Hippocampal formation (tissue), 2 donors: Measurements from ENCODE around the gene MTLN.
"Not testable (repeated sequence)": the region's sequence is repeated elsewhere in the genome, so short reads cannot be mapped to it uniquely, and the experiment has no call there.

Experiments used
- DNase-seq, 2 donors: peaks; one replicate each; lab custom pipeline; 2025; lab: John Stamatoyannopoulos, UW

MTLN gene

DNA sequence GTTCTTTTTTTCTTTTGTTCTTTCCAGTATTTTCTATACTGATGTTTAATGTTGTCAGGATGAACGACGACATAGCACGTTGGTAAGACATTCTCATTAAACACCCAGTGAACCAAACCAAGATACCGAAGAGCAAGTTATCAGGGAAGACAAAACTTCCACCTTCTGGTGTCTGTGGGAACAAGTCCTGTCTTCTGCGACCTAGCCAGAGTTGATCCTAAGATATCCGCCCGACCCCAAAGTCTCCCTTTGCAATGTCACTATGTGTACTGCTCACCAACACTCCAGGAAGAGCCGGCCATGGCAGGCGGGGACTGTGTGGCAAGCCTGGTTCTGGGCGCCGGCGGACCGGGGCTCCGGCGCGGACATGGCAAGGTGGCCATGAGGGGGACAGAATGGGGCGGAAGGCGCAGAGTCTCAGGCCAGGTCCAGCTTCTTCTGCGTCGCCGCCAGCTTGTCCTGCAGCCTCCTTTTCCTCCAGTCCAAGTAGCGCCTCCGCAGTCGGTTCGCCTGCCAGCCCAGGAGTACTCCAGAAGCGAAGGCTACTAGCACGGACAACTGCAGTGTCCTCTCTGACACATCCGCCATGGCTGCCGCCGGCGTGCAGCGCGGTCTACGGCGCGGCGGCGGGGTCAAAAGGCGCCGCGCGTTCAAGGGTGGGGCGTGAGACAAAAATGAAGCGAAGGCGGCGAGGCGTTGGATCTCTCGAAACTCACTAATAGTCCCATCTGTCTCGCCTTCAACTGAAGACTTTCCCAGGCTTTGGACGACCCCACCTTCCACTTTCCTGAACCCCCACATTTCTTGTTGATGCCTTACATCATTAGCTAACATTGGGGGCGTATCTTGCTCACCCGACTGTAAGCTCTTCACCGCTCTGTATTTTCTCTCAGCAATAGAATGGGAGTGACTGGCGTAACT lies at the start of gene MTLN:
Gene MTLN, minus strand, starts transcription at position 610 of the 921 bp plus-strand sequence. Its CDS starts 22 bp downstream, at position 588.
- peak; percentile 56 to 65 for DNase-seq

DNA sequence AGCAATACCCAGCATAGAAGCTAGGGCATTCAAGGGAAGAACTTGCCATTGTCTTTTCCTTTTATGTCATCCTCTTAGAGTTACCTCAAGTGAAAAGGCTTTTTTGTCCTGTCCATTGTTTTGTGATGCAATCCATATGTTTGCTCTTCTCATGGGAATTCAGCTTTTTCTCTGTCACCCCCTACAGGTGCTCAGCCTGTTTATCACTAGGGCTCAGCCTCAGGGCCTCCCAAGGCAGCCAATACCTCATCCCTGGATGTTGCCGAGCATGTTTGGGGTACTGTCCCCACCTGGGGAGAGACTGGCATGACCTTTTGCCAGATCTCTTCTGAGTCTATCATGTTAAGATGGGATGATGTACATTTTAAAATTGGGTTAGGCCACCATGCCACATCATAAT lies 49.6 kb upstream of the MTLN start:
- DNase-seq = not testable (repeated sequence)

GRCh38 chr2:110248081-110248795 lies 35.9 kb upstream of the MTLN start:
- not testable (repeated sequence) for DNase-seq

- DNase-seq = not testable (repeated sequence)
Measured at GRCh38 chr2:110245488-110246435, 33.4 kb upstream of the MTLN start.

GRCh38 chr2:110243283-110243682 lies 30.9 kb upstream of the MTLN start:
- DNase-seq = not testable (repeated sequence)

GRCh38 chr2:110234514-110234913 lies 22.2 kb upstream of the MTLN start:
- DNase-seq = not testable (repeated sequence)

- not testable (repeated sequence) for DNase-seq
Measured at GRCh38 chr2:110229886-110230285, 17.5 kb upstream of the MTLN start.

DNA sequence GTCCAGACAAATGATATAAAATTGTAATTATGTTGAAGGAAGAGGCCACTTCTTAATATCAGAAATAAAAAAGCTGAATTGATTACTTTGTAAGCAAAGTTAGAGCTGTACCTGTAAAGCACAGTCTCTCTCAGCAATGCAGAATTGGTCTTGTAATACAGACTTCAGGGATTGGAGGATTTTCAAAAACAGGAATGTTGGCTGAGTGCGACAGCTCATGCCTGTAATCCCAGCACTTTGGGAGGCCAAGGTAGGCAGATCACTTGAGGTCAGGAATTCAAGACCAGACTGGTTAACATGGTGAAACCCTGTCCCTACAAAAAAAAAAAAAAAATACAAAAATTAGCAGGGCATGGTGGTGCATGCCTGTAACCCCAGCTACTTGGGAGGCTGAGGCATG lies 10.3 kb upstream of the MTLN start:
- DNase-seq = not testable (repeated sequence)

DNA sequence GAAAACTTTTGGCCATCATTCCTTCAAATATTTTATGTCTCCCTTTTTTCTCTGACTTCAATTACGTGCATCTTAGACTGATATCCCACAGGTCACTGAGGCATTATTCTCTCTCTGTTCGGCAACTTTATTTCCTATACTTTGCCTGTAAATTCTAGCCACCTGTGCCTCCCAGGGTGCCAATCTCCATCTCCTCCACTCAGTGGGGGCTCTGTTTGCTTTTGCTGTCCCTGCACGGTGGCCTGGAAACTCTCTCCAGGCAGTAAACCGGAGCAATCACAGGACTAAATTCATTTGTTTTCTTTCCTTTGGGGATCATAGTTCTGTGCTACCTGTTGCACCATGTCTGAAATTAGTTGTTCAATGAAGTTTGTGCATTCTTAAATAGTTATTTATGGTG lies 9.6 kb upstream of the MTLN start:
- no peak for DNase-seq

GRCh38 chr2:110220190-110220564 lies 7.8 kb upstream of the MTLN start:
- DNase-seq = no peak

GRCh38 chr2:110219496-110220189 lies 7.3 kb upstream of the MTLN start:
- DNase-seq = no peak

DNA sequence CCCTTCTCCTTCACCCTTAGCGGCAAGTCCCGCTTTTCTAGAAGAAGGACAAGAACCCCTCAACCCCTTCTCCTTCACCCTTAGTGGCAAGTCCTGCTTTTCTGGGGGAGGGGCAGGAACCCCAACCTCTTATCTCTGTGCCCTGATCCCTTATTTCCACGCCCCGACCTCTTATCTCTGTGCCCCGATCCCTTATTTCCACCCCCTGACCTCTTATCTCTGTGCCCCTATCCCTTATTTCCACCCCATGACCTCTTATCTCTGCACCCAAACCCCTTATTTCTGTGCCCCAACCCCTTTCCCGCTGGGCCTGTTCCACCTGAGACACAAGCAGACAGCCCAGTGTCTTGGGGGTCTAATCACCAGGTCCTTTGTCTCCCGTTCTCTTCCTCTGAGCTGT lies 6.5 kb upstream of the MTLN start:
- not testable (repeated sequence) for DNase-seq

- DNase-seq = no peak
Measured at GRCh38 chr2:110216803-110217202, 4.5 kb upstream of the MTLN start.

- DNase-seq = no peak
Measured at GRCh38 chr2:110216199-110216598, 3.9 kb upstream of the MTLN start.

DNA sequence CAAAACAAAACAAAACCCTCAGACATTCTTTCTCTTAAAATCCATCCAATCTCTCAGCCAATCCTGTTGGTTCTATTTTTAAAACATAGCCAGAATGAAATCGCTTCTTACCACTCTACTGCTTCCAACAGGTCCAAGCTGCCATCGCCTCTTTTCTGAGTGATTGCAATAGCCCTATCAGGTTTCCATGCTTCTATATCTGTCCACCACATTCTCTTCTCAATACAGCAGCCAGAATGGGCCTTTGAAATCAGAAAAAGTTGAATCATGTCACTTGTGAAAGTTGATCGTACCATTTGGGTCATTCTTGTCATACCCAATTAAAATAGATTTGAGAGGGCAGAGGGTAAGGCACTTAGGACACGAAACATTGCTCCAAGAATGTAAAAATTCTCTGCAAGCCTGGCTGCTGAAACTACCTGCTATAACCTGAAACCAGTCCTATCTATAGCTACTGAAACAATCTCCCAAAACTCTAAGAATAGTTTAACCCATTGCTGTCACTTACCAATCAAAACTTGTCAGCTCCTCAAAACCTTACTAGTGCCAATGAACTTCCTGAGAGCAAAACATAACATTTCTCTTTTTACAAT lies 3.3 kb upstream of the MTLN start:
- no peak for DNase-seq

GRCh38 chr2:110215091-110215490 lies 2.7 kb upstream of the MTLN start:
- no peak for DNase-seq

DNA sequence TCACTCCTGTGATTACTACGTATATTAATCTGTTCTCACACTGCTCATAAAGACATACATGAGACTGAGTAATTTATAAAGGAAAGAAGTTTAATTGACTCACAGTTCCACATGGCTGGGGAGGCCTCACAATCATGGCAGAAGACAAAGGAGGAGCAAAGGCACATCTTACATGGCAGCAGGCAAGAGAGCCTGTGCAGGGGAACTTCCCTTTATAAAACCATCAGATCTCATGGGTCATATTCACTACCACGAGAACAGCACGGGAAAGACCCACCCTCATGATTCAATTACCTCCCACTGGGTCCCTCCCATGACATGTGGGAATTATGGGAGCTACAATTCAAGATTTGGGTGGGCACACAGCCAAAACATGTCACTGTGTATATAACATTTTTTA lies 1.2 kb upstream of the MTLN start:
- not testable (repeated sequence) for DNase-seq

GRCh38 chr2:110205660-110206455 lies 6.5 kb downstream of the MTLN start:
- no peak for DNase-seq

DNA sequence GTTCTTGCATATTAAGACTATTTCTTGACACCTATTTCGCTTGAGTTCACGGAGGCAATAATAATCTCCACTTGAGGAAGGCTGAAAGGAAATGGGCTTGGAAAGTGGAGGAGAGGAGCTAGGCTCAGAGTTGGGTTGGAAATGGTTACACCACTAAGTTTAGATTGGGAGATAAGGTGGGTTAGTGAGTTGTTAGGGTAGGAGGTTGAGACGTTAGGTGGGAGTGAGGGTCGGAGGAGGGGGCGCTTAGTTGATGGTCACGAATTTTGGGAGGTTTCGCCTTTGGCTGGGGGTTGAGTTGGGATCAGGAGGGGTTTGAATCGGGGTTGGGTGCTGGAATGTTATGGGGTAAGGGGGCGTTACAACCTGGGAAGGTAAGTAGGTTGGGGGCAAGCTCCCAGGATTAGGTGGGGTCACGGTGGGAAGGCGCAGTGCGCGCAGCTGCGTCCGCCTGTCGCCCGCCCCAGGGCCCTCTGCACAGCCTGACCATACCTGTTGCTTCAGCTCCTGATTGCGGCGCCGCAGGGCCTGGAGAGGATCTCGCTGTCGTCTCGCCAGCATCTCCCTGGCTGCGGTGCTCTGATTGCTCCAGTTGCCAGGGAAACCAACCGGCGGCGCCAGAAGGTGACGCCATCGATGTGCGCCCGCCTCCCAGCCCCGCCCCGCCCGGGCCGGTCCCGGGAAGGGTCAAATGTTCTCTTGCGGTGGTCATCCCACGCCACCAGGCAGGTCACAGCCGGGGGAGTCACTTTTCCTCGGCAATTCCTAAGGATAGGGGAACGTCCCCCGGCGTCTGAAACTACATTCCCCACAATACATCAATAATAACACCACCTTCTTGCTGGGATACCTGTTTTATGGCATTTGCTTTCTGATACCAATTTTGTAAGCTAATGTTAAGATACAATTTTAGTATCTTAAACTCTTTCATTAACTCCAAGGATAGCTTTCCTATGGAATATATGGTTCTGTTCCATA lies 7.7 kb downstream of the MTLN start, which contains the start of gene NPHP1:
Gene NPHP1, minus strand, starts transcription at position 606 of the 978 bp plus-strand sequence. Its CDS starts 45 bp downstream, at position 561.
- peak; percentile 64 to 88 for DNase-seq
